Measurements from ENCODE around the gene CCDC61. TPM values are rescaled to one million over a fixed set of nuclear protein-coding genes. Genes with fewer than 3 reads are reported as not detected.
A peak's percentile ranks its signal among the peaks of the same experiment; 100 is the strongest.

The CCDC61 gene
- total RNA-seq, 1 experiment from 2014 or later: 31.0 TPM

DNA sequence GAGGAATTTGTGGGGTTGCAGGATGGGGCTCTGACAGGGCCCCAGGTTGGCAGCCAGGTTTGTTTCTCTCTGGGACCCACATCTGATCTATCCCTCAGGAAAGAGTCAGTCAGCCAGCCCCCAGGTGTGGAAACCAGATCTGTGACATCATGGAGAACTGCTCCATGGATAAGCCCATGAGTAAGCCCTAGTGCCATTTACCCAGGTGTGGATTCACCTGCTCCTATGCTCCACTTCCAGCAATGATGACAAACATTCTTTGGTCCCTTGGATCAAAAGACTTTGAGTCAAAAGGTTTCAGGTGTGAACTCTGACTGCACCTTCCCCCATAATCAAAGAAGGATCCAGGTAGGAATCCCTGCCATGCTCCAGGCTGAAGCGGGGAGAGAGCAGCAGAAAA, 72.4 kb downstream of the CCDC61 start:
- intact Hi-C loops (cut with micrococcal nuclease; ENCODE audit: unreplicated experiment): no loop called here
- Mint-ChIP-seq H3K4me1 (ENCODE audit: low read depth, unreplicated experiment) (peaks cover 15% of the 10 kb centered on the region), H3K4me3 (ENCODE audit: low read depth, unreplicated experiment) (no peak overlapping the region), H3K27me3 (ENCODE audit: unreplicated experiment) (peaks cover 100% of the 10 kb centered on the region), H3K36me3 (ENCODE audit: insufficient read depth, unreplicated experiment) (no peaks in the 10 kb centered on the region), H3K27ac (ENCODE audit: unreplicated experiment) (no peak overlapping the region), H3K9me3 (ENCODE audit: low read depth, unreplicated experiment) (no peaks in the 10 kb centered on the region)
- BruUV-seq (replicated peaks): no TSS peak
- TF ChIP-seq, protein P1, sequence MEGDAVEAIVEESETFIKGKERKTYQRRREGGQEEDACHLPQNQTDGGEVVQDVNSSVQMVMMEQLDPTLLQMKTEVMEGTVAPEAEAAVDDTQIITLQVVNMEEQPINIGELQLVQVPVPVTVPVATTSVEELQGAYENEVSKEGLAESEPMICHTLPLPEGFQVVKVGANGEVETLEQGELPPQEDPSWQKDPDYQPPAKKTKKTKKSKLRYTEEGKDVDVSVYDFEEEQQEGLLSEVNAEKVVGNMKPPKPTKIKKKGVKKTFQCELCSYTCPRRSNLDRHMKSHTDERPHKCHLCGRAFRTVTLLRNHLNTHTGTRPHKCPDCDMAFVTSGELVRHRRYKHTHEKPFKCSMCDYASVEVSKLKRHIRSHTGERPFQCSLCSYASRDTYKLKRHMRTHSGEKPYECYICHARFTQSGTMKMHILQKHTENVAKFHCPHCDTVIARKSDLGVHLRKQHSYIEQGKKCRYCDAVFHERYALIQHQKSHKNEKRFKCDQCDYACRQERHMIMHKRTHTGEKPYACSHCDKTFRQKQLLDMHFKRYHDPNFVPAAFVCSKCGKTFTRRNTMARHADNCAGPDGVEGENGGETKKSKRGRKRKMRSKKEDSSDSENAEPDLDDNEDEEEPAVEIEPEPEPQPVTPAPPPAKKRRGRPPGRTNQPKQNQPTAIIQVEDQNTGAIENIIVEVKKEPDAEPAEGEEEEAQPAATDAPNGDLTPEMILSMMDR (IDR thresholded peaks at IDR 0.05; ENCODE audit: unreplicated experiment): no peak
- no peak for DNase-seq
- CTCF ChIA-PET: interaction anchor here (1.7 kb wide), 1 partner anchor 39 kb away, joined by 4 read pairs; no protein-coding TSS in a partner anchor

Small RNA genes within 50 kb of the gene (microRNA-seq; reads per million reads assigned to microRNA genes)
- gene MIR769: 479 reads per million, percentile 77 among the genes with 10 or more reads in this experiment

Other genes with a start within 250 kb of the CCDC61 start
- gene SIX5, start 226.2 kb upstream of the CCDC61 start, total RNA-seq (2022): 12.9 and 15.0 TPM in 2 replicates
- gene DMPK, start 213.0 kb upstream of the CCDC61 start, total RNA-seq (2022): 70.8 and 76.0 TPM in 2 replicates
- gene DMWD, start 202.6 kb upstream of the CCDC61 start, total RNA-seq (2022): 74.9 and 76.9 TPM in 2 replicates
- 0.44 and 0.52 TPM in 2 replicates for gene RSPH6A, start 180.2 kb upstream of the CCDC61 start, total RNA-seq (2022)
- gene SYMPK, start 132.3 kb upstream of the CCDC61 start, total RNA-seq (2022): 130 and 135 TPM in 2 replicates
- 12.1 and 19.9 TPM in 2 replicates for gene FOXA3, start 131.1 kb upstream of the CCDC61 start, total RNA-seq (2022)
- gene IRF2BP1, start 109.3 kb upstream of the CCDC61 start, total RNA-seq (2022): 36.9 and 37.4 TPM in 2 replicates
- gene MYPOP, start 92.9 kb upstream of the CCDC61 start, total RNA-seq (2022): 11.9 and 13.1 TPM in 2 replicates
- gene NANOS2, start 80.7 kb upstream of the CCDC61 start, total RNA-seq (2022): not detected in 2 replicates
- not detected in 2 replicates for gene NOVA2, start 21.6 kb upstream of the CCDC61 start, total RNA-seq (2022)
- not detected in 2 replicates for gene PGLYRP1, start 27.6 kb downstream of the CCDC61 start, total RNA-seq (2022)
- gene IGFL4, start 45.5 kb downstream of the CCDC61 start, total RNA-seq (2022): not detected in 2 replicates
- not detected in 2 replicates for gene IGFL3, start 129.2 kb downstream of the CCDC61 start, total RNA-seq (2022)
- not detected in 2 replicates for gene IGFL2, start 152.8 kb downstream of the CCDC61 start, total RNA-seq (2022)
- gene IGFL1, start 234.3 kb downstream of the CCDC61 start, total RNA-seq (2022): not detected in 2 replicates

Measured in Calu3 (cell line).